Measurements from ENCODE around the gene CST8. TPM values are rescaled to one million over a fixed set of nuclear protein-coding genes. Genes with fewer than 3 reads are reported as not detected.

Gene CST8
- total and polyA plus RNA-seq, 11 donors = not detected

GRCh38 chr20:23526850-23527249 lies 35.9 kb downstream of the CST8 start:
- 88 to 98% (median 95%) methylated on average over 1 of the region's 1 CpG for WGBS, 4 donors
- intact Hi-C loops (cut with DNase I) = no loop called here

GRCh38 chr20:23528867-23529431 lies 38.0 kb downstream of the CST8 start:
- Histone ChIP-seq H3K4me1 (no peaks in the 10 kb centered on the region), H3K27ac (no peak overlapping the region), H3K4me3 (no peak overlapping the region), H3K9me3 (peaks cover 0 to 14% (median 0%) of the 10 kb centered on the region in 12 donors), H3K27me3 (no peaks in the 10 kb centered on the region), H3K36me3 (no peaks in the 10 kb centered on the region)
- no peak for DNase-seq
- WGBS, 4 donors = 59 to 69% (median 68%) methylated on average over 1 of the region's 1 CpG
- TF ChIP-seq POLR2A (IDR thresholded peaks at IDR 0.05) = no peak
- TF ChIP-seq CTCF (IDR thresholded peaks at IDR 0.05) = no peak
- intact Hi-C loops (cut with DNase I) = no loop called here
- ATAC-seq = no peak

More at GRCh38 chr20:23526850-23527249, 35.9 kb downstream of the CST8 start:
- H3K4me1 ChIP-seq = no peaks in the 10 kb centered on the region
- H3K27ac ChIP-seq = no peak overlapping the region
- ATAC-seq (no peak), DNase-seq (no peak)
- H3K9me3 ChIP-seq = peaks cover 0 to 14% (median 0%) of the 10 kb centered on the region in 12 donors
- TF ChIP-seq POLR2A (IDR thresholded peaks at IDR 0.05) (no peak), CTCF (IDR thresholded peaks at IDR 0.05) (no peak)
- H3K36me3 ChIP-seq = no peaks in the 10 kb centered on the region
- H3K27me3 ChIP-seq = no peaks in the 10 kb centered on the region
- no peak overlapping the region for H3K4me3 ChIP-seq

GRCh38 chr20:23530937-23531567 lies 40.1 kb downstream of the CST8 start:
- ATAC-seq (no peak), DNase-seq (no peak)
- no peaks in the 10 kb centered on the region for H3K27me3 ChIP-seq
- no peak overlapping the region for H3K27ac ChIP-seq
- H3K4me3 ChIP-seq = no peak overlapping the region
- no peaks in the 10 kb centered on the region for H3K36me3 ChIP-seq
- intact Hi-C loops (cut with DNase I) = no loop called here
- H3K9me3 ChIP-seq = peaks cover 0 to 14% (median 0%) of the 10 kb centered on the region in 12 donors
- H3K4me1 ChIP-seq = no peaks in the 10 kb centered on the region
- no peak for TF ChIP-seq POLR2A (IDR thresholded peaks at IDR 0.05)
- no peak for TF ChIP-seq CTCF (IDR thresholded peaks at IDR 0.05)
- 44 to 61% (median 49%) methylated on average over 1 of the region's 1 CpG for WGBS, 4 donors

GRCh38 chr20:23532533-23532932 lies 41.6 kb downstream of the CST8 start:
- no peak for ATAC-seq
- WGBS, 4 donors = 63 to 76% (median 71%) methylated on average over 1 of the region's 1 CpG
- H3K27ac ChIP-seq = no peak overlapping the region
- TF ChIP-seq POLR2A (IDR thresholded peaks at IDR 0.05) (no peak), CTCF (IDR thresholded peaks at IDR 0.05) (no peak)
- no peaks in the 10 kb centered on the region for H3K4me1 ChIP-seq
- H3K4me3 ChIP-seq = no peak overlapping the region
- no peaks in the 10 kb centered on the region for H3K27me3 ChIP-seq
- intact Hi-C loops (cut with DNase I) = no loop called here
- H3K36me3 ChIP-seq = no peaks in the 10 kb centered on the region
- H3K9me3 ChIP-seq = peaks cover 0 to 14% (median 0%) of the 10 kb centered on the region in 12 donors
- DNase-seq = no peak
